GM12878 (cell line): ENCODE results near the gene DPH1. TPM values are rescaled to one million over a fixed set of nuclear protein-coding genes. Genes with fewer than 3 reads are reported as not detected.
A peak's percentile ranks its signal among the peaks of the same experiment; 100 is the strongest.

Experiments used
- ATAC-seq: fragments of 200-7000 bp; cut with Tn5 transposase; 3 replicates; pipeline ENCODE4 v1.9.1; 2020; ENCODE audit warnings: mild to moderate bottlenecking, moderate library complexity
- BruUV-seq: library from RNA; stranded (reverse); fragments of 400-500 nt; replicated peaks from 2 replicates; lab custom pipeline; 2021; lab: Mats Ljungman, UMichigan
- CTCF ChIA-PET: fragments of 300-600 bp; sonication (Branson Sonifier 250); formaldehyde crosslinking; extraction: SDS; loops from one replicate; lab custom pipeline; 2021; ENCODE audit warnings: inconsistent platforms; lab: Yijun Ruan, JAX
- POLR2A ChIA-PET: fragments of 350-600 bp; formaldehyde crosslinking; extraction: SDS; loops from one replicate; lab custom pipeline; 2021; ENCODE audit warnings: inconsistent platforms; lab: Charles Lee
- RAD21 ChIA-PET: fragments of 300-600 bp; sonication (Branson Sonifier 250); formaldehyde crosslinking; loops from one replicate; lab custom pipeline; 2023; ENCODE audit warnings: antibody characterized with exemption; ENCODE audit not compliant: unreplicated experiment; lab: Charles Lee
- SMC1A ChIA-PET: fragments of 300-600 bp; sonication (Branson Sonifier 250); formaldehyde crosslinking; loops from one replicate; lab custom pipeline; 2023; ENCODE audit not compliant: unreplicated experiment, uncharacterized antibody; lab: Charles Lee
- DNase-seq: peaks from one replicate; pipeline ENCODE4 v3.0.0-alpha.2; 2011; ENCODE audit warnings: low read depth, low spot score
- FAIRE-seq: peaks from 3 replicates; lab custom pipeline; 2011; peaks lifted over from hg19 to GRCh38; lab: Jason Lieb, UNC
- H2AFZ ChIP-seq: 2 replicates; pipeline ENCODE4 v1.6.0; 2011; ENCODE audit warnings: low read depth, low read length, control low read depth; ENCODE audit not compliant: control insufficient read depth
- H3K27ac ChIP-seq: 2 replicates; pipeline ENCODE4 v1.5.1; 2011; ENCODE audit warnings: control low read depth; ENCODE audit not compliant: control insufficient read depth, insufficient read depth
- H3K27me3 ChIP-seq, 2 experiments: replicated peaks in 1 of 2; 2 replicates each; pipeline versions ENCODE4 v1.6.0 to v1.6.1; 2011; ENCODE audit warnings: low read length in 1 of 2; ENCODE audit not compliant: control insufficient read depth in 2 of 2, insufficient read depth in 2 of 2
- H3K36me3 ChIP-seq, 2 experiments: 2 replicates each; pipeline ENCODE4 v1.5.1; 2011; ENCODE audit warnings: low read length in 1 of 2; ENCODE audit not compliant: control insufficient read depth in 2 of 2, insufficient read depth in 2 of 2
- H3K4me1 ChIP-seq: 2 replicates; pipeline ENCODE4 v1.6.1; 2011; ENCODE audit warnings: mild to moderate bottlenecking, low read length, moderate library complexity, mixed read lengths; ENCODE audit not compliant: control insufficient read depth, insufficient read depth
- H3K4me2 ChIP-seq: 2 replicates; pipeline ENCODE4 v1.6.0; 2011; ENCODE audit warnings: control low read depth; ENCODE audit not compliant: control insufficient read depth, insufficient read depth
- H3K4me3 ChIP-seq: fragments of 200-600 bp; sonication (generic); 2 replicates; pipeline ENCODE4 v1.5.1; 2016
- H3K79me2 ChIP-seq: 2 replicates; pipeline ENCODE4 v1.6.0; 2011; ENCODE audit warnings: low read length; ENCODE audit not compliant: control insufficient read depth, insufficient read depth
- H3K9ac ChIP-seq: 2 replicates; pipeline ENCODE4 v1.8.0; 2011; ENCODE audit warnings: low read length, control low read depth, mixed read lengths; ENCODE audit not compliant: control insufficient read depth, insufficient read depth
- H3K9me3 ChIP-seq: replicated peaks from 3 replicates; pipeline ENCODE4 v1.5.1; 2011; ENCODE audit warnings: mild to moderate bottlenecking, low read length; ENCODE audit not compliant: control insufficient read depth, insufficient read depth
- H4K20me1 ChIP-seq: 2 replicates; pipeline ENCODE4 v1.6.0; 2011; ENCODE audit not compliant: control insufficient read depth, insufficient read depth
- CBX5 ChIP-seq: sonication (generic); IDR thresholded peaks from 2 replicates; pipeline ENCODE4 v1.6.1; 2016; ENCODE audit warnings: low read depth, moderate library complexity, mild to moderate bottlenecking, inconsistent platforms
- RAD21 ChIP-seq: IDR thresholded peaks from 2 replicates; pipeline ENCODE4 v1.6.1; 2011; ENCODE audit warnings: mild to moderate bottlenecking, low read depth, low read length, moderate library complexity; ENCODE audit not compliant: insufficient read depth
- WGBS: methylation state at CpG from one replicate; pipeline ENCODE4 v1.1.6; 2016; ENCODE audit warnings: low lambda C conversion rate; ENCODE audit not compliant: insufficient replicate concordance, insufficient coverage; ENCODE audit errors: missing lambda C conversion rate; 5-methylcytosine and 5-hydroxymethylcytosine counted together
- in situ Hi-C: fragments of 300-500 bp; cut with MboI; formaldehyde crosslinking; loops from 9 replicates; pipeline ENCODE4 v1.14.3; 2018; ENCODE audit warnings: mixed read lengths
- intact Hi-C: fragments of 100-400 bp; cut with micrococcal nuclease; formaldehyde crosslinking; loops from one replicate; pipeline ENCODE4 v1.14.2; 2022; ENCODE audit not compliant: unreplicated experiment
- microRNA counts: library from miRNA; unstranded; fragments of <30 nt; microRNA quantifications from one replicate; lab custom pipeline; 2016
- microRNA-seq: library from miRNA; unstranded; fragments of <30 nt; microRNA quantifications from one replicate; pipeline ENCODE4, GENCODE V29; 2018
- polyA plus RNA-seq, 11 experiments: library from polyadenylated mRNA; depleted of rRNA in 4 of 11; unstranded in 6 of 11; stranded (reverse) in 5 of 11; fragments of >200 nt; fragmentation: Nextera tagmentation in 4 of 11; fragmentation: Illumina TruSeq in 1 of 11; extraction: Ambion mirVana in 4 of 11; extraction: Trizol in 1 of 11; gene quantifications; 1 replicate in 1 of 11; 2 replicates in 10 of 11; pipeline versions ENCODE4 v1.2.1 to v1.2.3, GENCODE V29; 2011 to 2016; ENCODE audit warnings: inconsistent platforms in 2 of 11, missing spikeins in 2 of 11, low read depth in 1 of 11
- small RNA-seq: library from RNA; depleted of rRNA; stranded (forward); fragments of <200 nt; gene quantifications from one replicate; pipeline ENCODE3, GENCODE V24; 2014
- total RNA-seq, 4 experiments: library from RNA; depleted of rRNA in 3 of 4; stranded (reverse); fragments of >200 nt in 3 of 4; fragmentation: Illumina TruSeq in 1 of 4; extraction: Trizol in 1 of 4; gene quantifications; 2 replicates each; pipeline versions ENCODE4 v1.2.1 to v1.2.3, GENCODE V29; 2013 to 2021
- TF ChIP-seq, protein P1 (sequence below): fragments of 450-650 bp; IDR thresholded peaks from 2 replicates; pipeline ENCODE4 v1.6.1; 2017; ENCODE audit warnings: mild to moderate bottlenecking, moderate library complexity

Gene DPH1
- total and polyA plus RNA-seq, 10 of the 15 experiments (the other 5 are each of a cell fraction or from before 2014, with no cell fraction given) = 0.29 to 33.6 (median 20.2) TPM

DNA sequence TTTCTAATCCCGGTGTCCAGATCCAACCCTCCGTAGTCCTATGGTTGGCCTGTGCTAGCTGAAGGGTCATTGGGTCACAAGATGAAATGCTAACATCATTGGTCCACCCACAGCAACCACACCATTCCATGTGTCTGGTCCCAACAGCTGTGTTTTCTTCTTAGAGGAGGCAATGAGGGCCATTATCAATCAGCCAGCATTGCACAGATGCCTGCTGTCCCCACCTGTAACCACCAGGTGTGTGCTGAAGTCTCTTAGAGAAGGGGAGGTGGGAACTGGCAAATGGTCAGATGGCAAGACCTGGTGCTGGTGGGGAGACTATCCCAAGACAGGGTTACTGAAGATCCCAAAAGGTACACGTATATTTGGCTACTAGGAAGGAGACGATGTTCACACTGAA lies 62.3 kb downstream of the DPH1 start (continued):
- TF ChIP-seq, protein P1, sequence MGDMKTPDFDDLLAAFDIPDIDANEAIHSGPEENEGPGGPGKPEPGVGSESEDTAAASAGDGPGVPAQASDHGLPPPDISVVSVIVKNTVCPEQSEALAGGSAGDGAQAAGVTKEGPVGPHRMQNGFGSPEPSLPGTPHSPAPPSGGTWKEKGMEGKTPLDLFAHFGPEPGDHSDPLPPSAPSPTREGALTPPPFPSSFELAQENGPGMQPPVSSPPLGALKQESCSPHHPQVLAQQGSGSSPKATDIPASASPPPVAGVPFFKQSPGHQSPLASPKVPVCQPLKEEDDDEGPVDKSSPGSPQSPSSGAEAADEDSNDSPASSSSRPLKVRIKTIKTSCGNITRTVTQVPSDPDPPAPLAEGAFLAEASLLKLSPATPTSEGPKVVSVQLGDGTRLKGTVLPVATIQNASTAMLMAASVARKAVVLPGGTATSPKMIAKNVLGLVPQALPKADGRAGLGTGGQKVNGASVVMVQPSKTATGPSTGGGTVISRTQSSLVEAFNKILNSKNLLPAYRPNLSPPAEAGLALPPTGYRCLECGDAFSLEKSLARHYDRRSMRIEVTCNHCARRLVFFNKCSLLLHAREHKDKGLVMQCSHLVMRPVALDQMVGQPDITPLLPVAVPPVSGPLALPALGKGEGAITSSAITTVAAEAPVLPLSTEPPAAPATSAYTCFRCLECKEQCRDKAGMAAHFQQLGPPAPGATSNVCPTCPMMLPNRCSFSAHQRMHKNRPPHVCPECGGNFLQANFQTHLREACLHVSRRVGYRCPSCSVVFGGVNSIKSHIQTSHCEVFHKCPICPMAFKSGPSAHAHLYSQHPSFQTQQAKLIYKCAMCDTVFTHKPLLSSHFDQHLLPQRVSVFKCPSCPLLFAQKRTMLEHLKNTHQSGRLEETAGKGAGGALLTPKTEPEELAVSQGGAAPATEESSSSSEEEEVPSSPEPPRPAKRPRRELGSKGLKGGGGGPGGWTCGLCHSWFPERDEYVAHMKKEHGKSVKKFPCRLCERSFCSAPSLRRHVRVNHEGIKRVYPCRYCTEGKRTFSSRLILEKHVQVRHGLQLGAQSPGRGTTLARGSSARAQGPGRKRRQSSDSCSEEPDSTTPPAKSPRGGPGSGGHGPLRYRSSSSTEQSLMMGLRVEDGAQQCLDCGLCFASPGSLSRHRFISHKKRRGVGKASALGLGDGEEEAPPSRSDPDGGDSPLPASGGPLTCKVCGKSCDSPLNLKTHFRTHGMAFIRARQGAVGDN = no peak
- 0 out of 2 replicates have a peak, but pooled peaks have one; percentile 2 for TF ChIP-seq RAD21

DNA sequence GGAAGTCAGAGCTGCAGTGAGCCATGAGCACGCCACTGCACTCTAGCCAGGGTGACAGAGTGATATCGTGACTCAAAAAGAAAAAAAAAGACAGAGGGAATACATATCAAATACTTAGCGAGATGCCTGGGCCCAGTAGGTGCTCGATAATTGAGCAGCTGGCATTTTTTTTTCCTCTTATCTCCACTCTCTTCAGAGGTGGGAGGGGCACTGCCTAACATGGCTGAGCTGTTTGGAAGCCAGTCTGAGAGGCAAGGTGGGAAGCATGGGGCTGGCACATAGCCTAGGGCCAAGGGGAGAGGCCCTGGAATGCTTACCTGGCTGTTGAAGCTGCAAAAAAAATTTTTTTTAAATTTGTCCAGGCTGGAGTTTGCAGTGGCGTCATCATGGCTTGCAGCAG lies 63.4 kb downstream of the DPH1 start:
- intact Hi-C loops (loop anchor here (5.0 kb wide), 1 partner anchor 36 kb away; the partner anchor contains the start of gene HIC1), in situ Hi-C loops (no loop called here)
- SMC1A ChIA-PET = interaction anchor here (0.7 to 4.3 kb wide), 7 partner anchors 10 to 160 kb away, joined by 3 to 39 read pairs (median 4); no protein-coding TSS in a partner anchor
- peaks cover 15% of the 10 kb centered on the region for H3K79me2 ChIP-seq
- peaks cover 35% of the 10 kb centered on the region for H3K4me1 ChIP-seq
- POLR2A ChIA-PET = interaction anchor here (1.8 kb wide), 1 partner anchor 36 kb away, joined by 4 read pairs; no protein-coding TSS in a partner anchor
- H3K9me3 ChIP-seq = no peaks in the 10 kb centered on the region
- FAIRE-seq (no peak), ATAC-seq (no peak), DNase-seq (no peak)
- H3K36me3 ChIP-seq = peaks cover 2% of the 10 kb centered on the region in 2 experiments; a peak in 1 of 4 replicates
- no peak overlapping the region for H3K9ac ChIP-seq
- RAD21 ChIA-PET = interaction anchor here (1.0 to 4.7 kb wide), 7 partner anchors 10 to 190 kb away, joined by 3 to 41 read pairs (median 4); partner anchors contain the start of gene HIC1
- H2AFZ ChIP-seq = no peak overlapping the region
- WGBS = 91% methylated on average over 5 of the region's 5 CpGs
- BruUV-seq = no TSS peak
- no peak overlapping the region for H3K27ac ChIP-seq
- no peak for TF ChIP-seq CBX5
- no peak overlapping the region for H3K4me3 ChIP-seq
- H4K20me1 ChIP-seq = no peaks in the 10 kb centered on the region
- no peaks in the 10 kb centered on the region for H3K27me3 ChIP-seq
- H3K4me2 ChIP-seq = no peak overlapping the region
- CTCF ChIA-PET = interaction anchor here (0.7 to 11.4 kb wide), 7 partner anchors 9 to 189 kb away, joined by 3 to 126 read pairs (median 8); partner anchors contain the start of gene HIC1

MicroRNAs within 50 kb of the gene (microRNA counts, 767-probe panel; counts per million panel counts)
- 3,152 counts per million, percentile 89 among the panel's probes with 10 or more counts for microRNA hsa-miR-132-3p (lab: Ali Mortazavi, UCI)
- microRNA hsa-miR-212-3p (lab: Ali Mortazavi, UCI) = 1,705 counts per million, percentile 66 among the panel's probes with 10 or more counts

Small RNA genes within 50 kb of the gene (microRNA-seq; reads per million reads assigned to microRNA genes)
- gene MIR132 = 891 reads per million, percentile 89 among the genes with 10 or more reads in this experiment
- 71.0 reads per million, percentile 71 among the genes with 10 or more reads in this experiment for gene MIR212

Small RNA genes within 50 kb of the gene (small RNA-seq; reads per million reads assigned to genes)
- gene AC090617.9 (not detected), gene MIR132 (22.5 reads per million, percentile 97 among the genes with 10 or more reads in this experiment), gene MIR212 (34.8 reads per million, percentile 98 among the genes with 10 or more reads in this experiment), gene OVCA2 (not detected)

Other genes starting within 250 kb of the DPH1 start
- gene SMYD4, start 200.3 kb upstream of the DPH1 start, total RNA-seq (2014; rRNA removed) = 13.7 and 13.8 TPM in 2 replicates
- gene SMYD4, start 200.3 kb upstream of the DPH1 start, total RNA-seq (2014; rRNA removed; fragmentation: Illumina TruSeq; extraction: Trizol) = 13.6 and 13.7 TPM in 2 replicates
- 15.6 and 15.8 TPM in 2 replicates for gene SMYD4, start 200.3 kb upstream of the DPH1 start, total RNA-seq (2021)
- gene SMYD4, start 200.3 kb upstream of the DPH1 start, polyA plus RNA-seq (2011; rRNA removed) = 12.5 and 15.1 TPM in 2 replicates
- 13.5 and 15.3 TPM in 2 replicates for gene SMYD4, start 200.3 kb upstream of the DPH1 start, polyA plus RNA-seq (2014; fragmentation: Illumina TruSeq; extraction: Trizol)
- gene SMYD4, start 200.3 kb upstream of the DPH1 start, polyA plus RNA-seq (2014; fragmentation: Nextera tagmentation; extraction: Ambion mirVana) = 1 to 10 TPM; 2.1 to 2.6 TPM
- 11.9 and 12.0 TPM in 2 replicates for gene SMYD4, start 200.3 kb upstream of the DPH1 start, polyA plus RNA-seq (2014; rRNA removed)
- gene SMYD4, start 200.3 kb upstream of the DPH1 start, polyA plus RNA-seq (2016; fragmentation: Nextera tagmentation; extraction: Ambion mirVana) = 10 to 100 TPM; 16.5 to 18.8 TPM
- gene RPA1, start 200.1 kb upstream of the DPH1 start, total RNA-seq (2014; rRNA removed) = 43.1 and 48.6 TPM in 2 replicates
- 42.7 and 43.2 TPM in 2 replicates for gene RPA1, start 200.1 kb upstream of the DPH1 start, total RNA-seq (2014; rRNA removed; fragmentation: Illumina TruSeq; extraction: Trizol)
- gene RPA1, start 200.1 kb upstream of the DPH1 start, total RNA-seq (2021) = 187 and 198 TPM in 2 replicates
- 149 and 153 TPM in 2 replicates for gene RPA1, start 200.1 kb upstream of the DPH1 start, polyA plus RNA-seq (2011; rRNA removed)
- 75.9 and 92.3 TPM in 2 replicates for gene RPA1, start 200.1 kb upstream of the DPH1 start, polyA plus RNA-seq (2014; fragmentation: Illumina TruSeq; extraction: Trizol)
- 10 to 100 TPM; 35.9 to 50.6 TPM for gene RPA1, start 200.1 kb upstream of the DPH1 start, polyA plus RNA-seq (2014; fragmentation: Nextera tagmentation; extraction: Ambion mirVana)
- gene RPA1, start 200.1 kb upstream of the DPH1 start, polyA plus RNA-seq (2014; rRNA removed) = 66.5 and 69.0 TPM in 2 replicates
- 100 to 1,000 TPM; 118 to 125 TPM for gene RPA1, start 200.1 kb upstream of the DPH1 start, polyA plus RNA-seq (2016; fragmentation: Nextera tagmentation; extraction: Ambion mirVana)
- 0.05 and 0.11 TPM in 2 replicates for gene RTN4RL1, start 4.8 kb upstream of the DPH1 start, total RNA-seq (2014; rRNA removed)
- gene RTN4RL1, start 4.8 kb upstream of the DPH1 start, total RNA-seq (2014; rRNA removed; fragmentation: Illumina TruSeq; extraction: Trizol) = not detected in 2 replicates
- 0.10 and 0.13 TPM in 2 replicates for gene RTN4RL1, start 4.8 kb upstream of the DPH1 start, total RNA-seq (2021)
- not detected in 2 replicates for gene RTN4RL1, start 4.8 kb upstream of the DPH1 start, polyA plus RNA-seq (2011; rRNA removed)
- not detected in 2 replicates for gene RTN4RL1, start 4.8 kb upstream of the DPH1 start, polyA plus RNA-seq (2014; fragmentation: Illumina TruSeq; extraction: Trizol)
- not detected for gene RTN4RL1, start 4.8 kb upstream of the DPH1 start, polyA plus RNA-seq (2014; fragmentation: Nextera tagmentation; extraction: Ambion mirVana)
- 0.03 and 0.08 TPM in 2 replicates for gene RTN4RL1, start 4.8 kb upstream of the DPH1 start, polyA plus RNA-seq (2014; rRNA removed)
- gene RTN4RL1, start 4.8 kb upstream of the DPH1 start, polyA plus RNA-seq (2016; fragmentation: Nextera tagmentation; extraction: Ambion mirVana) = not detected
- gene OVCA2, start 11.9 kb downstream of the DPH1 start, total RNA-seq (2014; rRNA removed) = 57.5 and 58.6 TPM in 2 replicates
- gene OVCA2, start 11.9 kb downstream of the DPH1 start, total RNA-seq (2014; rRNA removed; fragmentation: Illumina TruSeq; extraction: Trizol) = 25.5 and 29.1 TPM in 2 replicates
- gene OVCA2, start 11.9 kb downstream of the DPH1 start, total RNA-seq (2021) = 39.7 and 46.9 TPM in 2 replicates
- gene OVCA2, start 11.9 kb downstream of the DPH1 start, polyA plus RNA-seq (2011; rRNA removed) = 21.8 and 34.6 TPM in 2 replicates
- gene OVCA2, start 11.9 kb downstream of the DPH1 start, polyA plus RNA-seq (2014; fragmentation: Illumina TruSeq; extraction: Trizol) = 24.8 and 32.5 TPM in 2 replicates
- gene OVCA2, start 11.9 kb downstream of the DPH1 start, polyA plus RNA-seq (2014; fragmentation: Nextera tagmentation; extraction: Ambion mirVana) = 10 to 100 TPM in 1 of 2 experiments, 1 to 10 TPM in 1; 6.1 to 14.2 TPM
- gene OVCA2, start 11.9 kb downstream of the DPH1 start, polyA plus RNA-seq (2014; rRNA removed) = 49.5 and 59.8 TPM in 2 replicates
- 10 to 100 TPM; 73.6 to 75.3 TPM for gene OVCA2, start 11.9 kb downstream of the DPH1 start, polyA plus RNA-seq (2016; fragmentation: Nextera tagmentation; extraction: Ambion mirVana)
- gene HIC1, start 24.9 kb downstream of the DPH1 start, total RNA-seq (2014; rRNA removed) = 30.8 and 40.8 TPM in 2 replicates
- 4.6 and 4.9 TPM in 2 replicates for gene HIC1, start 24.9 kb downstream of the DPH1 start, total RNA-seq (2014; rRNA removed; fragmentation: Illumina TruSeq; extraction: Trizol)
- gene HIC1, start 24.9 kb downstream of the DPH1 start, total RNA-seq (2021) = 55.4 and 61.1 TPM in 2 replicates
- gene HIC1, start 24.9 kb downstream of the DPH1 start, polyA plus RNA-seq (2011; rRNA removed) = 4.2 and 10.5 TPM in 2 replicates
- gene HIC1, start 24.9 kb downstream of the DPH1 start, polyA plus RNA-seq (2014; fragmentation: Illumina TruSeq; extraction: Trizol) = 0.81 and 1.8 TPM in 2 replicates
- under 1 TPM; 0.11 to 0.57 TPM for gene HIC1, start 24.9 kb downstream of the DPH1 start, polyA plus RNA-seq (2014; fragmentation: Nextera tagmentation; extraction: Ambion mirVana)
- 26.5 and 40.9 TPM in 2 replicates for gene HIC1, start 24.9 kb downstream of the DPH1 start, polyA plus RNA-seq (2014; rRNA removed)
- gene HIC1, start 24.9 kb downstream of the DPH1 start, polyA plus RNA-seq (2016; fragmentation: Nextera tagmentation; extraction: Ambion mirVana) = 1 to 10 TPM; 2.0 to 4.9 TPM